Gastrocnemius medialis (tissue), 4 donors: ENCODE measurements around the gene ADAM12. TPM values are rescaled to one million over a fixed set of nuclear protein-coding genes. Genes with fewer than 3 reads are reported as not detected.

Experiments used
- ATAC-seq, 2 donors: fragments of 150-250 bp; one replicate each; pipeline ENCODE4 v1.9.1; 2016
- DNase-seq, 2 donors: peaks; one replicate each; pipeline ENCODE4 v3.0.0-alpha.2; 2019
- H3K27ac ChIP-seq, 4 donors: fragments of 200-600 bp; sonication (generic); 1 replicate in 1 of 4; 2 replicates in 3 of 4; pipeline ENCODE4 v1.5.1; 2016 to 2018; ENCODE audit warnings: mild to moderate bottlenecking in 2 of 4, moderate library complexity in 1 of 4
- H3K27me3 ChIP-seq, 3 donors: fragments of 200-600 bp; sonication (generic) in 2 of 3; 1 replicate in 1 of 3; 2 replicates in 2 of 3; pipeline versions ENCODE4 v1.5.1 to v1.6.0; 2016 to 2019; ENCODE audit warnings: mild to moderate bottlenecking in 1 of 3, moderate library complexity in 1 of 3
- H3K36me3 ChIP-seq, 2 donors: fragments of 200-600 bp; sonication (generic) in 1 of 2; one replicate each; pipeline ENCODE4 v1.5.1; 2017 to 2018
- H3K4me1 ChIP-seq, 2 donors: fragments of 200-600 bp; sonication (generic) in 1 of 2; one replicate each; pipeline ENCODE4 v1.5.1; 2016 to 2017; ENCODE audit warnings: mild to moderate bottlenecking in 2 of 2
- H3K4me3 ChIP-seq, 4 donors: fragments of 200-600 bp; sonication (generic) in 3 of 4; 1 replicate in 1 of 4; 2 replicates in 3 of 4; pipeline ENCODE4 v1.5.1; 2016 to 2019; ENCODE audit warnings: mild to moderate bottlenecking in 2 of 4
- H3K9me3 ChIP-seq, 3 donors: fragments of 200-600 bp; sonication (generic) in 2 of 3; 1 replicate in 1 of 3; 2 replicates in 2 of 3; pipeline ENCODE4 v1.5.1; 2016 to 2019
- POLR2A ChIP-seq, 2 donors: fragments of 450-650 bp; IDR thresholded peaks; one replicate each; pipeline ENCODE4 v1.6.1; 2017; ENCODE audit warnings: antibody characterized with exemption in 2 of 2, mild to moderate bottlenecking in 2 of 2, moderate library complexity in 2 of 2
- in situ Hi-C, 4 donors: fragments of 200-750 bp; cut with MboI; loops; one replicate each; pipeline versions ENCODE4 v1.15.0 to v1.8.0; 2017; ENCODE audit warnings: low sequenced_read_pairs in 4 of 4
- intact Hi-C: fragments of 100-400 bp; cut with DNase I; formaldehyde crosslinking; loops from one replicate; pipeline ENCODE4 v1.15.1; 2023; ENCODE audit warnings: low total_unique reads
- total RNA-seq, 4 donors: library from RNA; depleted of rRNA; stranded (reverse); fragments of >200 nt; gene quantifications; one replicate each; pipeline versions ENCODE4 v1.1.0 to v1.2.3, GENCODE V29; 2016
- TF ChIP-seq, protein P1 (sequence below), 5 experiments: fragments of 450-650 bp in 3 of 5; fragments of 200-600 bp in 2 of 5; sonication (generic) in 2 of 5; IDR thresholded peaks in 4 of 5; conservative IDR thresholded peaks in 1 of 5; 1 replicate in 4 of 5; 2 replicates in 1 of 5; pipeline ENCODE4 v1.5.1; 2016 to 2019; ENCODE audit warnings: antibody characterized with exemption in 5 of 5, mild to moderate bottlenecking in 3 of 5, moderate library complexity in 3 of 5

The ADAM12 gene
- total RNA-seq, 4 donors from 2014 or later = 0.10 TPM; not detected in 3

GRCh38 chr10:126230587-126230986 is 157.7 kb downstream of the ADAM12 start:
- H3K4me1 ChIP-seq = no peaks in the 10 kb centered on the region
- DNase-seq = no peak
- intact Hi-C loops = no loop called here
- no peaks in the 10 kb centered on the region for H3K27me3 ChIP-seq
- no peak overlapping the region for H3K4me3 ChIP-seq
- TF ChIP-seq, protein P1, sequence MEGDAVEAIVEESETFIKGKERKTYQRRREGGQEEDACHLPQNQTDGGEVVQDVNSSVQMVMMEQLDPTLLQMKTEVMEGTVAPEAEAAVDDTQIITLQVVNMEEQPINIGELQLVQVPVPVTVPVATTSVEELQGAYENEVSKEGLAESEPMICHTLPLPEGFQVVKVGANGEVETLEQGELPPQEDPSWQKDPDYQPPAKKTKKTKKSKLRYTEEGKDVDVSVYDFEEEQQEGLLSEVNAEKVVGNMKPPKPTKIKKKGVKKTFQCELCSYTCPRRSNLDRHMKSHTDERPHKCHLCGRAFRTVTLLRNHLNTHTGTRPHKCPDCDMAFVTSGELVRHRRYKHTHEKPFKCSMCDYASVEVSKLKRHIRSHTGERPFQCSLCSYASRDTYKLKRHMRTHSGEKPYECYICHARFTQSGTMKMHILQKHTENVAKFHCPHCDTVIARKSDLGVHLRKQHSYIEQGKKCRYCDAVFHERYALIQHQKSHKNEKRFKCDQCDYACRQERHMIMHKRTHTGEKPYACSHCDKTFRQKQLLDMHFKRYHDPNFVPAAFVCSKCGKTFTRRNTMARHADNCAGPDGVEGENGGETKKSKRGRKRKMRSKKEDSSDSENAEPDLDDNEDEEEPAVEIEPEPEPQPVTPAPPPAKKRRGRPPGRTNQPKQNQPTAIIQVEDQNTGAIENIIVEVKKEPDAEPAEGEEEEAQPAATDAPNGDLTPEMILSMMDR (IDR thresholded peaks at IDR 0.05 in 4 of 5, conservative IDR thresholded peaks at IDR 0.05 in 1 of 5) = no peak
- TF ChIP-seq POLR2A (IDR thresholded peaks at IDR 0.05) = no peak
- no peak overlapping the region for H3K27ac ChIP-seq
- ATAC-seq = no peak
- H3K9me3 ChIP-seq = no peaks in the 10 kb centered on the region
- in situ Hi-C loops = no loop called here
- H3K36me3 ChIP-seq = no peaks in the 10 kb centered on the region

GRCh38 chr10:126229686-126230085 is 158.6 kb downstream of the ADAM12 start:
- no peak for DNase-seq
- Histone ChIP-seq H3K27me3 (no peaks in the 10 kb centered on the region), H3K9me3 (no peaks in the 10 kb centered on the region), H3K4me3 (no peak overlapping the region), H3K36me3 (no peaks in the 10 kb centered on the region), H3K27ac (no peak overlapping the region), H3K4me1 (no peaks in the 10 kb centered on the region)
- ATAC-seq = no peak
- TF ChIP-seq POLR2A (IDR thresholded peaks at IDR 0.05) = no peak
- TF ChIP-seq, protein P1 (IDR thresholded peaks at IDR 0.05 in 4 of 5, conservative IDR thresholded peaks at IDR 0.05 in 1 of 5) = no peak
- intact Hi-C loops = no loop called here
- in situ Hi-C loops = no loop called here

GRCh38 chr10:126227762-126228134 is 160.5 kb downstream of the ADAM12 start:
- no peaks in the 10 kb centered on the region for H3K36me3 ChIP-seq
- intact Hi-C loops = no loop called here
- no peak overlapping the region for H3K4me3 ChIP-seq
- no peaks in the 10 kb centered on the region for H3K4me1 ChIP-seq
- in situ Hi-C loops = no loop called here
- no peak for DNase-seq
- no peaks in the 10 kb centered on the region for H3K9me3 ChIP-seq
- ATAC-seq = no peak
- H3K27me3 ChIP-seq = no peaks in the 10 kb centered on the region
- TF ChIP-seq POLR2A (IDR thresholded peaks at IDR 0.05) = no peak
- TF ChIP-seq, protein P1 (IDR thresholded peaks at IDR 0.05 in 4 of 5, conservative IDR thresholded peaks at IDR 0.05 in 1 of 5) = no peak
- H3K27ac ChIP-seq = no peak overlapping the region

DNA sequence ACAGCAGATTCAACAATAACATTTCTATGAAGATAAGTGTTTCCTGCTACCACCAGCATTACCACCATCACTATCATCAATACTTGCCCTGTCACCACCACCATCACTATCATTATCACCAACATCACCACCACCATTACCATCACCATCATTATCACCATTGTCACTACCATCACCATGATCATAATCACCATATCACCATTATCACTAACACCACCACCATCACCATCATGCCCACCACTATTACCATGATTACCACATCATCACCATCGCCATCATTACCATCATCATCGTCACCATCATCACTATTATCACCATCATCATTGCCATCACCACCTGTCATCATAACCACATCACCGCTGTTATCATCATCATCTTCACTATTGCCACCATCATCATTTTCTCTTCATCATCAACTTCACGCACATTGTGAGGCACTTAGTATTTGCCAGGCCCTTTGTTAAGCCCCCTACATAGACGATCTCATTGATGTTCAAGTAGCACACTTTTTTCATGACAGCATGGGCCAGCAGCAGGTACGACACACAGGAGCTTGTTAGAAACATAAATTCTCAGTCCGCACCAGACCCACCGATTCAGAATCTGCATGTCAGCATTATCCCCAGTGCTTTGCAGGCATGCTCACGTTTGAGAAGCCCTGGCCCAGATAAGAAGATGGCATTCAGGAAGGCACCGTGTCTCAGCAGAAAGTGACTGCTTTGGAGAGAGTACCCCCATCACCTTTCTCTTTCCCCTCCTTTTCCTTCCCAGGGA is 161.1 kb downstream of the ADAM12 start:
- H3K36me3 ChIP-seq = no peaks in the 10 kb centered on the region
- no peaks in the 10 kb centered on the region for H3K4me1 ChIP-seq
- H3K4me3 ChIP-seq = no peak overlapping the region
- no peaks in the 10 kb centered on the region for H3K9me3 ChIP-seq
- intact Hi-C loops (no loop called here), in situ Hi-C loops (no loop called here)
- no peak for TF ChIP-seq POLR2A (IDR thresholded peaks at IDR 0.05)
- TF ChIP-seq, protein P1 (IDR thresholded peaks at IDR 0.05 in 4 of 5, conservative IDR thresholded peaks at IDR 0.05 in 1 of 5) = no peak
- DNase-seq (no peak), ATAC-seq (no peak)
- no peak overlapping the region for H3K27ac ChIP-seq
- H3K27me3 ChIP-seq = no peaks in the 10 kb centered on the region

GRCh38 chr10:126226205-126226604 is 162.1 kb downstream of the ADAM12 start:
- intact Hi-C loops = no loop called here
- Histone ChIP-seq H3K36me3 (no peaks in the 10 kb centered on the region), H3K4me1 (no peaks in the 10 kb centered on the region), H3K27ac (no peak overlapping the region), H3K9me3 (no peaks in the 10 kb centered on the region), H3K4me3 (no peak overlapping the region), H3K27me3 (no peaks in the 10 kb centered on the region)
- in situ Hi-C loops = no loop called here
- ATAC-seq = no peak
- TF ChIP-seq, protein P1 (IDR thresholded peaks at IDR 0.05 in 4 of 5, conservative IDR thresholded peaks at IDR 0.05 in 1 of 5) = no peak
- no peak for DNase-seq
